Chondrocyte (in vitro differentiated cells): ENCODE data around the gene POU3F1. TPM values are rescaled to one million over a fixed set of nuclear protein-coding genes. Genes with fewer than 3 reads are reported as not detected.

Experiments used
- DNase-seq: peaks from one replicate; pipeline ENCODE4 v3.0.0; 2021; ENCODE audit warnings: mixed read lengths, low spot score
- H3K27ac Mint-ChIP-seq: one replicate; pipeline ENCODE4 v1.8.0; 2021; ENCODE audit warnings: mild to moderate bottlenecking, moderate library complexity, mixed read lengths; ENCODE audit not compliant: unreplicated experiment
- H3K27me3 Mint-ChIP-seq: 2 replicates; pipeline ENCODE4 v1.8.0; 2021; ENCODE audit warnings: low read depth, mixed read lengths
- H3K36me3 Mint-ChIP-seq: 2 replicates; pipeline ENCODE4 v1.8.0; 2021; ENCODE audit warnings: low read depth, mixed read lengths
- H3K4me1 Mint-ChIP-seq: 2 replicates; pipeline ENCODE4 v1.8.0; 2021; ENCODE audit warnings: low read depth, mild to moderate bottlenecking, mixed read lengths
- H3K4me3 Mint-ChIP-seq: one replicate; pipeline ENCODE4 v1.8.0; 2021; ENCODE audit warnings: mild to moderate bottlenecking, moderate library complexity, mixed read lengths; ENCODE audit not compliant: unreplicated experiment
- H3K9me3 Mint-ChIP-seq: 2 replicates; pipeline ENCODE4 v1.8.0; 2021; ENCODE audit warnings: low read depth, mixed read lengths
- total RNA-seq: library from RNA; stranded (reverse); gene quantifications from 3 replicates; pipeline ENCODE4 v1.2.1, GENCODE V29; 2021
- TF ChIP-seq, protein P1 (sequence below): fragments of 200-600 bp; sonication (generic); IDR thresholded peaks from 2 replicates; pipeline ENCODE4 v1.5.0; 2021; ENCODE audit warnings: antibody characterized with exemption, mild to moderate bottlenecking, moderate library complexity

Gene POU3F1
- total RNA-seq, 1 donor from 2014 or later: 1.6 TPM

DNA sequence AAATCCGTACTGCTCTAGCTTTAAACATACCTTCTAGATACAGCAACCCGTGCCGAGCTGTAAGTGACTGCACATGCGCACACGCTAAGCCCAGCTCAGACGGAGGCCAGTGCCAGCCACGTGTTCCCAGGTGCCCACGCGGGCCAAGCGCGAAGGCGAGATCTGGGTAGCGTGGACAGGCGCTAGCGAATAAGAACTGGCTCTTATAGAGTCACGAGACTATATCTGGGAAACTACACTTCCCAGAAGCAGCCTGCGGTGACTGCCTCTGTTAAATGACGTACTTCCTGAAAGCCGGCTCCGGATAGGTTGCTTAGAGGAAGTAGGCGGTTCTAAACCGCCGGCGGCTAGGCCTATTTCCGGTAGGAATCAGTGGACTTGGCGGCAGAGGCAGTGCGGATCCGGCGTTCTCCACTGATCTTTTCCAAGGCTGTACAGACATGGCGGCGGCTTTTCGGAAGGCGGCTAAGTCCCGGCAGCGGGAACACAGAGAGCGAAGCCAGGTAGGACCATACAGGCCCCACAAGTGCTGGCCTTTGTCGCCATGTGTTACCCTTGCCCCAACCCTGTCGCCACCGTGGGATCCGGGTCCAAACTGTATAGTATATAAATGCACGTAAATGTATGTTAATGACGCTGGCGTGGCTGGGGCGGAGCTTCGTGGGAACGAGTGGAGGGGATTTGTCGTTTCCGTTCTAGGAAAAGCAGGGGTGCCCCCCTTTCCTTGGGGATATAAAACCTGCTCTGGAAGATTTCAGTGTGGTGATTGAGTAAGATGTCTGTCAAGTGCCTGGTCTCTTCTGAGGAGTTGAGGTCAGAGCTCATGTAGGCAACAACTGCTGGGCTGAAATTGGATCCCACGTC, 34.0 kb downstream of the POU3F1 start, which contains the start of gene UTP11:
Gene UTP11, plus strand, starts transcription at position 372 of the 864 bp plus-strand sequence. Its CDS starts 69 bp downstream, at position 441.
- Mint-ChIP-seq H3K36me3 (peaks cover 3% of the 10 kb centered on the region), H3K27me3 (no peaks in the 10 kb centered on the region), H3K9me3 (no peaks in the 10 kb centered on the region), H3K4me3 (peak within 1 kb of the TSS; percentile 97), H3K4me1 (peaks cover 62% of the 10 kb centered on the region), H3K27ac (peak within 1 kb of the TSS; percentile 98)
- TF ChIP-seq, protein P1, sequence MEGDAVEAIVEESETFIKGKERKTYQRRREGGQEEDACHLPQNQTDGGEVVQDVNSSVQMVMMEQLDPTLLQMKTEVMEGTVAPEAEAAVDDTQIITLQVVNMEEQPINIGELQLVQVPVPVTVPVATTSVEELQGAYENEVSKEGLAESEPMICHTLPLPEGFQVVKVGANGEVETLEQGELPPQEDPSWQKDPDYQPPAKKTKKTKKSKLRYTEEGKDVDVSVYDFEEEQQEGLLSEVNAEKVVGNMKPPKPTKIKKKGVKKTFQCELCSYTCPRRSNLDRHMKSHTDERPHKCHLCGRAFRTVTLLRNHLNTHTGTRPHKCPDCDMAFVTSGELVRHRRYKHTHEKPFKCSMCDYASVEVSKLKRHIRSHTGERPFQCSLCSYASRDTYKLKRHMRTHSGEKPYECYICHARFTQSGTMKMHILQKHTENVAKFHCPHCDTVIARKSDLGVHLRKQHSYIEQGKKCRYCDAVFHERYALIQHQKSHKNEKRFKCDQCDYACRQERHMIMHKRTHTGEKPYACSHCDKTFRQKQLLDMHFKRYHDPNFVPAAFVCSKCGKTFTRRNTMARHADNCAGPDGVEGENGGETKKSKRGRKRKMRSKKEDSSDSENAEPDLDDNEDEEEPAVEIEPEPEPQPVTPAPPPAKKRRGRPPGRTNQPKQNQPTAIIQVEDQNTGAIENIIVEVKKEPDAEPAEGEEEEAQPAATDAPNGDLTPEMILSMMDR: no peak
- peak; percentile 98 for DNase-seq

DNA sequence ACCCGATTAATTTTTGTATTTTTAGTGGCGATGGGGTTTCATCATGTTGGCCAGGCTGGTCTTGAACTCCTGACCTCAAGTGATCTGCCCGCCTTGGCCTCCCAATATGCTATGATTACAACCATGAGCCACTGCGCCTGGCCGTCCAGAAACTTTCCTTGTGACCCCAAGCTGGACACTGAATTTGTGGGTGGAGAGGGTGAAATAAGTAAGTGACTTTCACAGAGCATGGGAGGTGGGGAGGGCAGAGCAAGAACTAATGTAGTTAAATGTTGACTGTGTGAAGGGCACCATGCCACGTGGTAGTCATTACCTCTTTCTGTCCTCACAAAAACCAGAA, 36.8 kb downstream of the POU3F1 start:
- peaks cover 55% of the 10 kb centered on the region for H3K4me1 Mint-ChIP-seq
- no peaks in the 10 kb centered on the region for H3K36me3 Mint-ChIP-seq
- TF ChIP-seq, protein P1: no peak
- no peak overlapping the region for H3K4me3 Mint-ChIP-seq
- H3K27me3 Mint-ChIP-seq: no peaks in the 10 kb centered on the region
- H3K9me3 Mint-ChIP-seq: no peaks in the 10 kb centered on the region
- peak overlapping the region; percentile 98 for H3K27ac Mint-ChIP-seq
- peak; percentile 19 for DNase-seq

DNA sequence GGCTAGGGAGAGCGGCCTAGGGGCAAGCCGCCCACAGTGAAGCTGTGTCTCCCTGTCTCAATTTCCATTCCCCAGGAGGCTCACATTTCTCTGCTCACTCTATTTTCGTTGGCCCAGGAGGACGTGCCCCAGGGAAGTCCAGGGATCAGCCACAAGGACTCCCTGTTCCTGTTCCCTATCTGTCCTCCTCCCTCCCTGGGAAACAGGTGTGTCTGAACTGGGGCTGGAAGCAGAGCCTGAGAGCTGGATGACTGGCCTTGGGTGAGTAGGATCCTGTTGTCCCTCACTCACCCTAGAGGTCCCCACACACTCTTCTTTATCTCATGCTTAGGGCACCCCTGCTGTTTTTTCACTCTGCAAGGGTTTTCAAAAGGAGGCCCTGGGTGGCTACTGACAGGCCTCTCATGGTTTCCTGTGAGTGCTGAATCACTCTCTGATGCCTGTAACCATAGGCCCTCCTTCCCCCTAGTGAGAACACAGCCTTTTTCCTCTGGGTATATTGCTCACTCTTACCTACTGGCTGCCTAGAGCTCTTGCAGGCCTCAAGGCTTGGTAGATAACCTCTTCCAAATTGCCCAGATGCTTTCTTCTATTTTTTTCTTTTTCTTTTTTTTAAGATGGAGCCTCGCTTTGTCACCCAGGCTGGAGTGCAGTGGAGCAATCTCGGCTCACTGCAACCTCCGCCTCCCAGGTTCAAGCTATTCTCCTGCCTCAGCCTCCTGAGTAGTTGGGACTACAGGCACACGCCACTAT, 37.3 kb downstream of the POU3F1 start:
- DNase-seq: peak; percentile 44
- TF ChIP-seq, protein P1: peak; percentile 15
- no peak overlapping the region for H3K4me3 Mint-ChIP-seq
- H3K27ac Mint-ChIP-seq: peak overlapping the region; percentile 98
- peaks cover 2% of the 10 kb centered on the region for H3K36me3 Mint-ChIP-seq
- peaks cover 54% of the 10 kb centered on the region for H3K4me1 Mint-ChIP-seq
- H3K27me3 Mint-ChIP-seq: no peaks in the 10 kb centered on the region
- no peaks in the 10 kb centered on the region for H3K9me3 Mint-ChIP-seq

DNA sequence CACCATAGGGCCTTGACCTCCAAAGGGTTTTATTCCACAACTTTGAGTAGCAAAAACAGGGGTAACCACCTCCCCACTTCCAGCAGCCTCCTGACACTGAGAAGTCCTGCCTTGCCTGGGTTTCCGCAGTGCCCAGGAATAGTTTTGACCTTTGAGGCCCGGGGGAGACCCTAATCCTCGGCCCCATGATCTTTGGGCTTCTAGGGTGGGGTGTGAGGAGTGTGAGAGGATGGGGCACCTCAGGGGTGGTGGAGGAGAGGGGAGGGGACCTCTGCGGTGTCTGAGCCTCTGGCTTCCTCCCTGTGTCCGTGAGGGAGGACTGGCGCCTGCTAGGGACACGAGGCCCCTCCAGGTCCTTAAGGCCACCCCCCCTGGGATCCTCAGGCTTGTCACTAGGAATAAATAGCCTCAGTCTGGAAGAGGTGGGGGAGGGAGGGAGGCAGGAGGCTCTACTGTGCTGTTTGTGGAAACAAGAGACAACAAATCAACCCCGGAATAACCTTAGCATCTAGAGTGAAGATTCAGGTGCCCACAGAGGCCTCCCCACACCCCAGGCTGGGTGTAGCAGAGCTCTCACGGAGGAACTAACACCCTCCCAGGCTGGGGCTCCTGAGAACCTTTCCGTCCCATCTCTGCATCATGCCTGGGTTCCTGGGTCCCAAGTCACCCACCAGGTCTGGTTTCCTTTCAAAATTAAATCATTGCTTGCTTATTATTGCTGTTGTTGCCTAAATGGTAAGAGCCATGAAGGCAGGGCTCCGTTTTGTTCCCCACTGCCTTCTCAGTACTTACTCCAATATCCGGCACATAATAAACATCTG, 40.4 kb downstream of the POU3F1 start:
- Mint-ChIP-seq H3K9me3 (no peaks in the 10 kb centered on the region), H3K27ac (peak overlapping the region; percentile 66), H3K36me3 (peaks cover 2% of the 10 kb centered on the region), H3K27me3 (no peaks in the 10 kb centered on the region), H3K4me1 (peaks cover 57% of the 10 kb centered on the region), H3K4me3 (peak overlapping the region; percentile 62)
- TF ChIP-seq, protein P1: no peak
- DNase-seq: peak; percentile 78
